Subcutaneous abdominal adipose tissue (tissue), 5 donors: ENCODE measurements around the gene SLC19A1.

ENCODE experiments used
- H3K27ac ChIP-seq: one replicate; pipeline ENCODE4 v1.7.0; 2013; ENCODE audit warnings: low read depth, mild to moderate bottlenecking, inconsistent platforms, low read length, moderate library complexity
- H3K27me3 ChIP-seq, 5 donors: one replicate each; pipeline ENCODE4 v1.7.0; 2013; ENCODE audit warnings: low read length in 5 of 5, inconsistent platforms in 1 of 5; ENCODE audit not compliant: control insufficient read depth in 5 of 5, insufficient read depth in 4 of 5
- H3K36me3 ChIP-seq, 5 donors: one replicate each; pipeline ENCODE4 v1.7.0; 2013; ENCODE audit warnings: low read length in 5 of 5; ENCODE audit not compliant: control insufficient read depth in 5 of 5, insufficient read depth in 5 of 5
- H3K4me1 ChIP-seq, 5 donors: one replicate each; pipeline ENCODE4 v1.7.0; 2013; ENCODE audit warnings: low read length in 5 of 5, mild to moderate bottlenecking in 3 of 5, moderate library complexity in 1 of 5; ENCODE audit not compliant: control insufficient read depth in 5 of 5, insufficient read depth in 5 of 5
- H3K4me3 ChIP-seq, 5 donors: one replicate each; pipeline ENCODE4 v1.7.0; 2013; ENCODE audit warnings: low read length in 5 of 5, low read depth in 1 of 5
- H3K9ac ChIP-seq, 5 donors: one replicate each; pipeline ENCODE4 v1.7.0; 2013; ENCODE audit warnings: low read length in 5 of 5, mild to moderate bottlenecking in 4 of 5, moderate library complexity in 3 of 5
- H3K9me3 ChIP-seq, 5 donors: one replicate each; pipeline ENCODE4 v1.7.0; 2013; ENCODE audit warnings: low read length in 5 of 5; ENCODE audit not compliant: control insufficient read depth in 5 of 5
- donor health status: healthy.
- donor health status: healthy.
- donor health status: healthy.
- donor health status: healthy.
- donor health status: healthy.

The SLC19A1 gene

GRCh38 chr21:45493401-45494001 lies 48.7 kb downstream of the SLC19A1 start:
- H3K27ac ChIP-seq, result no peak overlapping the region
- H3K9ac ChIP-seq, result no peak overlapping the region
- H3K27me3 ChIP-seq, result no peaks in the 10 kb centered on the region
- H3K9me3 ChIP-seq, result no peaks in the 10 kb centered on the region
- peaks cover 0 to 76% (median 45%) of the 10 kb centered on the region in 5 donors for H3K36me3 ChIP-seq
- H3K4me1 ChIP-seq, result peaks cover 0 to 2% (median 0%) of the 10 kb centered on the region in 5 donors
- no peak overlapping the region for H3K4me3 ChIP-seq

- Histone ChIP-seq H3K9me3 (no peaks in the 10 kb centered on the region), H3K27me3 (no peaks in the 10 kb centered on the region), H3K4me3 (no peak overlapping the region), H3K4me1 (peaks cover 0 to 2% (median 0%) of the 10 kb centered on the region in 5 donors), H3K36me3 (peaks cover 0 to 69% (median 39%) of the 10 kb centered on the region in 5 donors), H3K9ac (no peak overlapping the region), H3K27ac (no peak overlapping the region)
Measured at GRCh38 chr21:45492765-45493164, 49.5 kb downstream of the SLC19A1 start.

- Histone ChIP-seq H3K4me3 (no peak overlapping the region), H3K27me3 (no peaks in the 10 kb centered on the region), H3K36me3 (peaks cover 0 to 64% (median 35%) of the 10 kb centered on the region in 5 donors), H3K4me1 (peaks cover 0 to under 1% (median 0%) of the 10 kb centered on the region in 5 donors), H3K9me3 (no peaks in the 10 kb centered on the region), H3K9ac (no peak overlapping the region), H3K27ac (no peak overlapping the region)
Measured at GRCh38 chr21:45491623-45492022, 50.6 kb downstream of the SLC19A1 start.

- Histone ChIP-seq H3K9ac (no peak overlapping the region), H3K27ac (no peak overlapping the region), H3K9me3 (no peaks in the 10 kb centered on the region), H3K27me3 (no peaks in the 10 kb centered on the region), H3K4me3 (no peak overlapping the region), H3K36me3 (peaks cover 0 to 58% (median 32%) of the 10 kb centered on the region in 5 donors), H3K4me1 (no peaks in the 10 kb centered on the region)
Measured at GRCh38 chr21:45491056-45491455, 51.2 kb downstream of the SLC19A1 start.

- Histone ChIP-seq H3K27ac (no peak overlapping the region), H3K27me3 (no peaks in the 10 kb centered on the region), H3K4me3 (no peak overlapping the region), H3K36me3 (peaks cover 0 to 50% (median 27%) of the 10 kb centered on the region in 5 donors), H3K9me3 (no peaks in the 10 kb centered on the region), H3K4me1 (no peaks in the 10 kb centered on the region), H3K9ac (no peak overlapping the region)
Measured at GRCh38 chr21:45490049-45490731, 52.0 kb downstream of the SLC19A1 start.

GRCh38 chr21:45489722-45489982 lies 52.6 kb downstream of the SLC19A1 start:
- no peak overlapping the region for H3K4me3 ChIP-seq
- H3K4me1 ChIP-seq, result no peaks in the 10 kb centered on the region
- H3K9ac ChIP-seq, result no peak overlapping the region
- no peaks in the 10 kb centered on the region for H3K9me3 ChIP-seq
- peaks cover 0 to 44% (median 26%) of the 10 kb centered on the region in 5 donors for H3K36me3 ChIP-seq
- no peak overlapping the region for H3K27ac ChIP-seq
- no peaks in the 10 kb centered on the region for H3K27me3 ChIP-seq

GRCh38 chr21:45488931-45489721 lies 53.1 kb downstream of the SLC19A1 start:
- no peak overlapping the region for H3K4me3 ChIP-seq
- peaks cover 0 to 44% (median 30%) of the 10 kb centered on the region in 5 donors for H3K36me3 ChIP-seq
- H3K9me3 ChIP-seq, result no peaks in the 10 kb centered on the region
- H3K27ac ChIP-seq, result no peak overlapping the region
- H3K4me1 ChIP-seq, result peaks cover 0 to 2% (median 0%) of the 10 kb centered on the region in 5 donors
- no peak overlapping the region for H3K9ac ChIP-seq
- no peaks in the 10 kb centered on the region for H3K27me3 ChIP-seq

- no peak overlapping the region for H3K27ac ChIP-seq
- no peaks in the 10 kb centered on the region for H3K27me3 ChIP-seq
- H3K9ac ChIP-seq, result no peak overlapping the region
- H3K4me3 ChIP-seq, result no peak overlapping the region
- no peaks in the 10 kb centered on the region for H3K9me3 ChIP-seq
- peaks cover 0 to 10% (median 0%) of the 10 kb centered on the region in 5 donors for H3K4me1 ChIP-seq
- peaks cover 0 to 44% (median 34%) of the 10 kb centered on the region in 5 donors for H3K36me3 ChIP-seq
Measured at GRCh38 chr21:45487891-45488600, 54.2 kb downstream of the SLC19A1 start.

- Histone ChIP-seq H3K27ac (no peak overlapping the region), H3K4me1 (peaks cover 0 to 17% (median 2%) of the 10 kb centered on the region in 5 donors), H3K36me3 (peaks cover 0 to 44% (median 41%) of the 10 kb centered on the region in 5 donors), H3K9ac (no peak overlapping the region), H3K27me3 (no peaks in the 10 kb centered on the region), H3K4me3 (no peak overlapping the region), H3K9me3 (no peaks in the 10 kb centered on the region)
Measured at GRCh38 chr21:45487161-45487806, 55.0 kb downstream of the SLC19A1 start.
